Stimulated activated CD4-positive, alpha-beta T cell treated with anti-CD3 and anti-CD28 coated beads, Interleukin-15, amount 100 ng/mL, for 24 hours (primary cell): Measurements from ENCODE around the gene FIBIN.

ENCODE experiments used
- DNase-seq: peaks from one replicate; pipeline ENCODE4 v3.0.0-alpha.2; 2020

FIBIN gene

DNA sequence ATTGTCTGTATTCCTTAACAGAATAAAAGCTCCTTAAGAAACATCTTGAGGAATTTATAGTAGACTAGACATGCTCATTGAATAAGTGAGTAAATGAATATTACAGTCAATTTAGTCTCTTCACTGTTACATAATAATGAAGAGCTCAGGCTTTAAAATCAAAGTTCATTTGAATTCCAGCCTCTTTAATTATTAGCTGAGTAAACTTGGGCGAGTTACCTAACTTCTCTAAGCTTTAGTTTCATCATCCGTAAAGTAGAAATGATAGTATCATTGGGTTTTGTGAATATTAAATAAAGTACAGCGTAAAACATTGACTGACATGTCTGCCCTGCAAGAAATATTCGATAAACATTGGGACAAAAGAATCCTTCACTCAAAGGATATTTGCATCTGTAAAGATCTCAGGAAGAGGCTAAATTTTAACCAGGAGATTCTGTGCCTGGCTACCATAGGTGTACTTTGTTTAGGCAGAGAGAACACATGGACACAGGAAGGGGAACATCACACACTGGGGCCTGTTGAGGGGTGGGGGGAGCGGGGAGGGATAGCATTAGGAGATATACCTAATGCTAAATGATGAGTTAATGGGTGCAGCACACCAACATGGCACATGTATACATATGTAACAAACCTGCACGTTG, 31.5 kb downstream of the FIBIN start:
- no peak for DNase-seq

DNA sequence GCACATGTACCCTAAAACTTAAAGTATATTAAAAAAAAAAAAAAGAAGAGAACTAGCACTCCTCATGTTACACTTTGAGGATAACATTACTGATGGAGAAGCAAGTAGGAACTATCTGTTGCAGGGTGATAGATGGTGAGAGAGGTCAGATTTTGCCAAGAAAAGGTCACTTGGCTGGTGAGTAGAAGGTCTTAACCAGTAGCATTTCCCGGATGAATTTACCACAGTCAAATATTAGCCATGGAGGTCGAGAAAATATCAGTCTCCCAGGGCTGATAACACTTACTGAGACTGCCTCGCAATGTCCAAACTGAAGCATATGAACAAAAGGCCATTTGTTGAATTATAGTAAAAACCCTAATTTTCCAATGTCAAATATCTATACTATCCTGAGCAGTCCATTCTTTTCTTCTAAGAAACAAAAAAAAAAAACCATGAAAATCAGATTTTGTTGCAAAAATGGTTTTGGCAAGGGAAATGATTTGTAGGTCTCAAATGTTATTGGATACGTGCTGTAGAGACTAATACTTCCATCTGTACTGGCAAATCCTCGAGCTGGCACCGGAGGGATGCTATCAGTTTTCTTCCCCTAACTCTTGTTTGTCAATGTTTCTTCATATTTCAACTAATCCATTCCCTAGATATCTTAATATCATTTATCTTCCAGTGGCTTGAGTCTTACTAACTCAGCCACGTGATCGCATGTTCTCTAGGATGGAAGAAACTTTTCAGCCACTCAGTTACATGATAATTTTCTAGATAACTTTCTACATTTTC, 32.2 kb downstream of the FIBIN start:
- DNase-seq: no peak

DNA sequence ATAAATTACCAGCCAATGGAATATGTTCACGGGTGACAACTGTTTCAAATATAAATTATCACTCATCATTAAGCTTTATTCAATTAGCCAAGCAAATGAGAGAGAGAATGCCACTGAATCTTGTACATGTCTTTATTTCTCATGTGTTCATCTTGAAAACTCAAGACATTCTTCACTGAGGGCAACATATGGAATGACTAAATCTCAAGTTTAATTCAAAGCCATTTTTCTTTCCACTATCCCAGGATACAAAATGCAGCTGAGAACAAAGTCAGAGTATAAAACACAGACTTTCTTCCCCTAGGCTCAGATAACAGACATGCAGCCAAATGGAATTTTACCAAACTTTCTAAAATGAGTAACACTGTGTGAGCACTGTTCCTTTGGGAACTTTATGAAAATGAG, 34.7 kb downstream of the FIBIN start:
- no peak for DNase-seq

DNA sequence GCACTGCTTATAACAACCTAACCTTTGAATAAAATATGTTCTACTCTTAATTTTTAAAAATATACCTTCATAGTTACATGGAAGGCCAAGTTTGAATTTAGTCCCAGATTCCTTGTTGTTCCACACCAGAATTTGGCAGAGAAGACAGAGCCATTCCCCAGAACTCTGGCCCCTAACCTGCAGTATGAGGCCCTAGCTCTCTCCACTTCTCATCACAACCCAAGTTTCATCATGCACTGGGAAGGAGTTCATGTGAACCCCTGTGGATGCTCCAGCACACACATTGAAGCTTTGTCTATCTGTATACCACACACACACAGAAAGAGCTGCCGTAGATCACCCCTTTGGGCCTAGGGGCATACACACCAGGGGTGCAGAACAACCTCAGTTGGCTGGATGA, 36.1 kb downstream of the FIBIN start:
- DNase-seq: no peak

DNA sequence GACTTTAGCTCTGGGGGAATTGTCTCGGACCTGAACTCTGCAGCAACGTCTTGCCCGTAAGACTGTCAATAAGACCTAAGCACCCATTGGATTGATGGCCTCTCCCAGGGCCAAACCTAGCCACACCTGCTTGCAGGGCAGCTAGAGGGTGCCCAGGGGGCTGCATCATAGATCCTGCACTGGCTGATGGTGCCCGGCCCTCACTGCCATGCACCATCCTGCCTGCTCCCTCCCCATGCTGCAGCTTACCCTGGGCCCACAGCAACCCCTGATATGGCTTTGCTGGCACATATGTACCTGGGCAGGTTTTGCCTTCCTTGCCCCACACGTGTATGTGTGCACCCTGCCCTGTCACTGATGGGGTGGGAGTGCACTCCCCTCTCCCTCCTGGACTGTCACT, 37.8 kb downstream of the FIBIN start:
- DNase-seq: no peak

DNA sequence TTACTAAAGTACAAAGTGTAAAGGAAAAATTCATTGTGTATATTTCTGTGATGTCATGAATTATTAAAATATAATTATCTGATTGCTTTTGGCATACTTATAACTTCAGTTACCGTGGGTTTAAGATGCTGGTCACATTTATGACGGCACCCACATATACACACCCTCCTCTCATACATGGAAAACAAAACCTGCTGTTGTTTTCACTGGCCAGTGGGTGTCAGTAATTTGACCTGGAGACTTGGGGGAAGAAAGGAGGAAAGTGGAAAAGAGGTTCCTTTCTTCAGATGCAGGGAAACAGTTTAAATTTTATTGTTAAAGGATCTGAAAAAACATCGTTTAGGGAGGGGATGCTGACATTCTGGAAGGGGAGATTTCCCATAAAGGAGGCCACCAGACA, 46.0 kb downstream of the FIBIN start:
- DNase-seq: no peak

DNA sequence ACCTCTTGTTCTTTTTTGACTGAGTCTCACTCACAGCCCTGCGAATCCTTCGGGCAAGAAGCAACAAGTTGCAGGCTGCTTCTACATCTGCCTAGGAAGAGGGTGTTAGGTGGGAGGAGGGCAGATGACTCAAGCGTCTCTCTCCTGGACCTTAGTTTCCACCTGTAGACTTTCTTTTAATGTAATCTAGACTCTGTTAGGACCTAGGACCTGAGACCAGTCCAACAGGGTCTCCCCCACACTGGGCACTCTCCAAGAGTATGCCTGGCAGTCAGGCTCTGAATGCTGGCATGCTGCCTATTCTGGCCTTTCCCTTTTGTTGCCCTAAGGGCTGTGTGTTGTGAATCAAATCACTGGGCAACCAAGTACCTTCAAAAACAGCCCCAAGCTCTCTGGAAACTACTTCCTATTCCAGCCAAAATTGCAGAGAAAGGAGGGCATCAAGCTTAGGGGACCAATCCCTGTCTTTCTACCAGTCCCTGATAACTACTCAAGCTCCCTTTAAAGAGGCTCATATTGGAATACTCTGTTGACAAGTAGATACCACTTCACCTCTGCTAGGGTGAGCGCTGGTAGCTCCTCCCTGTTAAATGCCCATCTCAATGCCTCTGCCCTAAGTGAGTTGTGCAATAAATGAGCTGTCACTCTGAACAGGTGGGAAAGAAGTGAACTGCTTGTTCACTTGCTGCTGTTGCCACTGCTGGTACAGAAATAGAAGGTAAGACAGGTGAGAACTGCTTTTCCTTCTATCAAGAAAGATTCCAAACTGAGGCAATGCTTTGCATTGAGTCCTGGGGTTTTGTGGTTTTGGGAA, 46.6 kb downstream of the FIBIN start, which contains the start of gene BBOX1:
Gene BBOX1 (plus strand): TSS at position 514 of the 814 bp plus-strand sequence. CDS start 14,616 bp downstream, outside the sequence.
- DNase-seq: no peak

DNA sequence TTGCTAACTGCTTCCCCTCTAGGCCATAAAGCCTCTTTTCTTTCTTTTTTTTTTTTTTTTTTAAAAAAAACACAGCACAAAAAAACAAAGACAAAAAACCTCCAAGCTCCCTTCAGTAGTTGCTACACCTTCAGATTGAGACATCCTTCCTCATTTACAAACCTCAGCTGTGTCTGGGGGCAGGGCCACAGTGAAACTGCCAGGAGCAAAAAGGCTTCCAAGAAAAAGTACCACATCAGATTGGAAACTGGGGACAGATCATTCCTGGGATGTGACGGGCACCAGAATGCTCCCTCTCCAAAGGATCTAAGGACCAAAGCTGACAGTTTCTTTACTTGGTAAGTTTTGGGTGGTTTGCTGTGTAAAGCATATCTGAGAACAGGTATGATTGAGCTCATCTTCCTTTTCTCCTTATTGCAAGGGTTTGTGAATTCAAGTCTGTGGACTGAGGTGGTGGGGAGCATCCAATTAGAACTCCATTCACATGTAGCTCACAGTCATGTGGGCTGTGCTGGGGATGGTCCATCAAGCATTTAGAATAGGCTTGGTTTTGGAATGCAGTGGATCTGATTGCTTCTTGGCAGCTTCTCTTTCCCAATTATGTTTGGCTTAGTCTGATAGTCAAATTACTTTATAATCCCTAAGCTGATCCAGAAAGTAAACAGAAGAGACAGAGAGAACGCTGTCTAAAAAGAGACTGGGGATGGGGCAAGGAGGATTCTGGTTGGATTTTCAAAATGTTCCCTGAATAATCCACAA, 47.4 kb downstream of the FIBIN start:
- DNase-seq: no peak
